ENCODE data around the gene MBLAC1. TPM values are rescaled to one million over a fixed set of nuclear protein-coding genes. Genes with fewer than 3 reads are reported as not detected.

The MBLAC1 gene
- total and polyA plus RNA-seq, 9 of the 15 experiments (the other 6 are each of a cell fraction or from before 2014, with no cell fraction given) = 0.03 to 3.1 (median 0.52) TPM

DNA sequence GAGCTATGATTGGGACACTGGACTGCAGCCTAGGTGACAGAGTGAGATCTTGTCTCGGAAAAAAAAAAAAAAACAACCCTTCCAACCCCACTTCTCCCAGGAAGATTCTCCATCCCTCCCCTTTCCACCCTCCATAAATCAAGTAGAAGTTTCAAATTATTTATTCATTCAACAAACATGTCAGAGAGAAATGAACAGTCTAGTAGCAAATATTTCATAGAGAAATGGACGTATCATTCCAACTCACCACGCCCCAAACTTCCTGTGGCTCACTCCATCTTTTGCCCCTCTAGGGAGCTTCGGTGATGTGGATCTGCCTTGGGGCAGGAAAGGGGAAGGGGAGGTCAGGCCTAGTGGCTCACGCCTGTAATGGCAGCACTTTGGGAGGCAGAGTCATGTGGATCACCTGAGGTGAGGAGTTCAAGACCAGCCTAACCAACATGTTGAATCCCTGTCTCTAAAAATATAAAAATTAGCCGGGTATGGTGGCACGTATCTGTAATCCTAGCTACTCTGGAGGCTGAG lies 32.4 kb downstream of the MBLAC1 start (continued):
- TF ChIP-seq NFYB (IDR thresholded peaks at IDR 0.05; ENCODE audit: extremely low read depth, insufficient read length) (no peak), RBM17 (IDR thresholded peaks at IDR 0.05; ENCODE audit: borderline replicate concordance, low read depth, low read length) (no peak), ADNP (tag; IDR thresholded peaks at IDR 0.05) (peak; percentile 90), MTA2 (IDR thresholded peaks at IDR 0.05; ENCODE audit: low read depth) (no peak), CCAR2 (IDR thresholded peaks at IDR 0.05; ENCODE audit: low read depth, low read length) (no peak), SIN3B (IDR thresholded peaks at IDR 0.05; ENCODE audit: low read depth) (no peak), DDX20 (tag; IDR thresholded peaks at IDR 0.05; ENCODE audit: low read depth) (no peak), ZBTB8A (IDR thresholded peaks at IDR 0.05; ENCODE audit: partially characterized antibody) (no peak), PHB (CRISPR knock-in tag; IDR thresholded peaks at IDR 0.05) (no peak), RAD21 (CRISPR knock-in tag; conservative IDR thresholded peaks at IDR 0.05 in 1 of 2, IDR thresholded peaks at IDR 0.05 in 1 of 2) (peak in 1 of 2 experiments; percentile 22; a peak in 1 of 4 replicates), ZNF316 (IDR thresholded peaks at IDR 0.05) (peak; percentile 35; the same call in 1 of the 2 replicates), ZNF778 (CRISPR knock-in tag; IDR thresholded peaks at IDR 0.05) (no peak), FOXJ3 (CRISPR knock-in tag; IDR thresholded peaks at IDR 0.05) (no peak), SMARCA4 (IDR thresholded peaks at IDR 0.05) (no peak), BRD4 (IDR thresholded peaks at IDR 0.05) (no peak), NFIC (IDR thresholded peaks at IDR 0.05) (no peak)
- TF ChIP-seq, protein P1, sequence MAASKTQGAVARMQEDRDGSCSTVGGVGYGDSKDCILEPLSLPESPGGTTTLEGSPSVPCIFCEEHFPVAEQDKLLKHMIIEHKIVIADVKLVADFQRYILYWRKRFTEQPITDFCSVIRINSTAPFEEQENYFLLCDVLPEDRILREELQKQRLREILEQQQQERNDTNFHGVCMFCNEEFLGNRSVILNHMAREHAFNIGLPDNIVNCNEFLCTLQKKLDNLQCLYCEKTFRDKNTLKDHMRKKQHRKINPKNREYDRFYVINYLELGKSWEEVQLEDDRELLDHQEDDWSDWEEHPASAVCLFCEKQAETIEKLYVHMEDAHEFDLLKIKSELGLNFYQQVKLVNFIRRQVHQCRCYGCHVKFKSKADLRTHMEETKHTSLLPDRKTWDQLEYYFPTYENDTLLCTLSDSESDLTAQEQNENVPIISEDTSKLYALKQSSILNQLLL (CRISPR knock-in tag; IDR thresholded peaks at IDR 0.05; ENCODE audit: borderline replicate concordance) = no peak
- TF ChIP-seq, protein P2, sequence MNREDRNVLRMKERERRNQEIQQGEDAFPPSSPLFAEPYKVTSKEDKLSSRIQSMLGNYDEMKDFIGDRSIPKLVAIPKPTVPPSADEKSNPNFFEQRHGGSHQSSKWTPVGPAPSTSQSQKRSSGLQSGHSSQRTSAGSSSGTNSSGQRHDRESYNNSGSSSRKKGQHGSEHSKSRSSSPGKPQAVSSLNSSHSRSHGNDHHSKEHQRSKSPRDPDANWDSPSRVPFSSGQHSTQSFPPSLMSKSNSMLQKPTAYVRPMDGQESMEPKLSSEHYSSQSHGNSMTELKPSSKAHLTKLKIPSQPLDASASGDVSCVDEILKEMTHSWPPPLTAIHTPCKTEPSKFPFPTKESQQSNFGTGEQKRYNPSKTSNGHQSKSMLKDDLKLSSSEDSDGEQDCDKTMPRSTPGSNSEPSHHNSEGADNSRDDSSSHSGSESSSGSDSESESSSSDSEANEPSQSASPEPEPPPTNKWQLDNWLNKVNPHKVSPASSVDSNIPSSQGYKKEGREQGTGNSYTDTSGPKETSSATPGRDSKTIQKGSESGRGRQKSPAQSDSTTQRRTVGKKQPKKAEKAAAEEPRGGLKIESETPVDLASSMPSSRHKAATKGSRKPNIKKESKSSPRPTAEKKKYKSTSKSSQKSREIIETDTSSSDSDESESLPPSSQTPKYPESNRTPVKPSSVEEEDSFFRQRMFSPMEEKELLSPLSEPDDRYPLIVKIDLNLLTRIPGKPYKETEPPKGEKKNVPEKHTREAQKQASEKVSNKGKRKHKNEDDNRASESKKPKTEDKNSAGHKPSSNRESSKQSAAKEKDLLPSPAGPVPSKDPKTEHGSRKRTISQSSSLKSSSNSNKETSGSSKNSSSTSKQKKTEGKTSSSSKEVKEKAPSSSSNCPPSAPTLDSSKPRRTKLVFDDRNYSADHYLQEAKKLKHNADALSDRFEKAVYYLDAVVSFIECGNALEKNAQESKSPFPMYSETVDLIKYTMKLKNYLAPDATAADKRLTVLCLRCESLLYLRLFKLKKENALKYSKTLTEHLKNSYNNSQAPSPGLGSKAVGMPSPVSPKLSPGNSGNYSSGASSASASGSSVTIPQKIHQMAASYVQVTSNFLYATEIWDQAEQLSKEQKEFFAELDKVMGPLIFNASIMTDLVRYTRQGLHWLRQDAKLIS (CRISPR knock-in tag; IDR thresholded peaks at IDR 0.05) = no peak
- TF ChIP-seq, protein P3, sequence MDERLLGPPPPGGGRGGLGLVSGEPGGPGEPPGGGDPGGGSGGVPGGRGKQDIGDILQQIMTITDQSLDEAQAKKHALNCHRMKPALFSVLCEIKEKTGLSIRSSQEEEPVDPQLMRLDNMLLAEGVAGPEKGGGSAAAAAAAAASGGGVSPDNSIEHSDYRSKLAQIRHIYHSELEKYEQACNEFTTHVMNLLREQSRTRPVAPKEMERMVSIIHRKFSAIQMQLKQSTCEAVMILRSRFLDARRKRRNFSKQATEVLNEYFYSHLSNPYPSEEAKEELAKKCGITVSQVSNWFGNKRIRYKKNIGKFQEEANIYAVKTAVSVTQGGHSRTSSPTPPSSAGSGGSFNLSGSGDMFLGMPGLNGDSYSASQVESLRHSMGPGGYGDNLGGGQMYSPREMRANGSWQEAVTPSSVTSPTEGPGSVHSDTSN (CRISPR knock-in tag; IDR thresholded peaks at IDR 0.05; ENCODE audit: low read depth) = no peak
- TF ChIP-seq, protein P3 (tag; conservative IDR thresholded peaks at IDR 0.05; ENCODE audit: low read depth) = peak; percentile 83
- TF ChIP-seq, protein P4, sequence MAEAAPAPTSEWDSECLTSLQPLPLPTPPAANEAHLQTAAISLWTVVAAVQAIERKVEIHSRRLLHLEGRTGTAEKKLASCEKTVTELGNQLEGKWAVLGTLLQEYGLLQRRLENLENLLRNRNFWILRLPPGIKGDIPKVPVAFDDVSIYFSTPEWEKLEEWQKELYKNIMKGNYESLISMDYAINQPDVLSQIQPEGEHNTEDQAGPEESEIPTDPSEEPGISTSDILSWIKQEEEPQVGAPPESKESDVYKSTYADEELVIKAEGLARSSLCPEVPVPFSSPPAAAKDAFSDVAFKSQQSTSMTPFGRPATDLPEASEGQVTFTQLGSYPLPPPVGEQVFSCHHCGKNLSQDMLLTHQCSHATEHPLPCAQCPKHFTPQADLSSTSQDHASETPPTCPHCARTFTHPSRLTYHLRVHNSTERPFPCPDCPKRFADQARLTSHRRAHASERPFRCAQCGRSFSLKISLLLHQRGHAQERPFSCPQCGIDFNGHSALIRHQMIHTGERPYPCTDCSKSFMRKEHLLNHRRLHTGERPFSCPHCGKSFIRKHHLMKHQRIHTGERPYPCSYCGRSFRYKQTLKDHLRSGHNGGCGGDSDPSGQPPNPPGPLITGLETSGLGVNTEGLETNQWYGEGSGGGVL (CRISPR knock-in tag; IDR thresholded peaks at IDR 0.05) = no peak
